Prostate gland (tissue), 2 donors: Measurements from ENCODE around the gene ERVMER34-1.

ENCODE experiments used
- CTCF ChIP-seq, 4 experiments: fragments of 200-600 bp in 2 of 4; fragments of 450-650 bp in 2 of 4; sonication (generic) in 2 of 4; IDR thresholded peaks; 1 replicate in 3 of 4; 2 replicates in 1 of 4; pipeline ENCODE4 v1.5.1; 2016 to 2019; ENCODE audit warnings: antibody characterized with exemption in 4 of 4, mild to moderate bottlenecking in 2 of 4, moderate library complexity in 2 of 4
- POLR2A ChIP-seq: fragments of 450-650 bp; IDR thresholded peaks from one replicate; pipeline ENCODE4 v1.6.1; 2016; ENCODE audit warnings: antibody characterized with exemption, mild to moderate bottlenecking

- TF ChIP-seq POLR2A, result no peak
- no peak for TF ChIP-seq CTCF (IDR thresholded peaks at IDR 0.05)
Observed at GRCh38 chr4:52780206-52780605, 29.0 kb upstream of the ERVMER34-1 start.
